Measurements from ENCODE around the gene ABCA5. TPM values are rescaled to one million over a fixed set of nuclear protein-coding genes. Genes with fewer than 3 reads are reported as not detected.

The ABCA5 gene
- total and polyA plus RNA-seq, 9 donors, result 8.3 to 34.1 (median 23.7) TPM

GRCh38 chr17:69320210-69320907, 6.6 kb downstream of the ABCA5 start:
- no peak overlapping the region for H3K27ac ChIP-seq
- H3K27me3 ChIP-seq, result no peaks in the 10 kb centered on the region
- DNase-seq, result no peak
- TF ChIP-seq POLR2A (IDR thresholded peaks at IDR 0.05), result no peak
- no peak for TF ChIP-seq CTCF (IDR thresholded peaks at IDR 0.05)
- TF ChIP-seq EP300 (IDR thresholded peaks at IDR 0.05), result no peak
- no peak overlapping the region for H3K4me3 ChIP-seq
- WGBS, 3 donors, result 63 to 71% (median 67%) methylated on average over 5 of the region's 5 CpGs
- intact Hi-C loops (cut with DNase I), result no loop called here
- no peaks in the 10 kb centered on the region for H3K4me1 ChIP-seq (ENCODE audit: insufficient read depth)
- no peaks in the 10 kb centered on the region for H3K36me3 ChIP-seq
- no peaks in the 10 kb centered on the region for H3K9me3 ChIP-seq

- H3K27ac ChIP-seq, result no peak overlapping the region
- H3K4me1 ChIP-seq (ENCODE audit: insufficient read depth), result no peaks in the 10 kb centered on the region
- H3K4me3 ChIP-seq, result no peak overlapping the region
- no peak for DNase-seq
- 35 to 63% (median 51%) methylated on average over 1 of the region's 1 CpG for WGBS, 3 donors
- H3K36me3 ChIP-seq, result no peaks in the 10 kb centered on the region
- no peaks in the 10 kb centered on the region for H3K27me3 ChIP-seq
- TF ChIP-seq POLR2A (IDR thresholded peaks at IDR 0.05), result no peak
- TF ChIP-seq EP300 (IDR thresholded peaks at IDR 0.05), result no peak
- TF ChIP-seq CTCF (IDR thresholded peaks at IDR 0.05), result no peak
- intact Hi-C loops (cut with DNase I), result no loop called here
- H3K9me3 ChIP-seq, result no peaks in the 10 kb centered on the region
Observed at GRCh38 chr17:69317625-69318024, 9.3 kb downstream of the ABCA5 start.

- Histone ChIP-seq H3K27me3 (no peaks in the 10 kb centered on the region), H3K4me1 (ENCODE audit: insufficient read depth) (no peaks in the 10 kb centered on the region), H3K36me3 (no peaks in the 10 kb centered on the region), H3K4me3 (no peak overlapping the region), H3K27ac (no peak overlapping the region), H3K9me3 (no peaks in the 10 kb centered on the region)
- intact Hi-C loops (cut with DNase I), result no loop called here
- no peak for TF ChIP-seq EP300 (IDR thresholded peaks at IDR 0.05)
- TF ChIP-seq POLR2A (IDR thresholded peaks at IDR 0.05), result no peak
- no peak for DNase-seq
- WGBS, 3 donors, result 42 to 63% (median 47%) methylated on average over 6 of the region's 6 CpGs
Observed at GRCh38 chr17:69314246-69315065, 12.5 kb downstream of the ABCA5 start.

GRCh38 chr17:69305177-69305576, 21.8 kb downstream of the ABCA5 start:
- DNase-seq, result no peak
- H3K27me3 ChIP-seq, result no peaks in the 10 kb centered on the region
- H3K36me3 ChIP-seq, result no peaks in the 10 kb centered on the region
- H3K4me1 ChIP-seq (ENCODE audit: insufficient read depth), result no peaks in the 10 kb centered on the region
- intact Hi-C loops (cut with DNase I), result no loop called here
- H3K4me3 ChIP-seq, result no peak overlapping the region
- TF ChIP-seq CTCF (IDR thresholded peaks at IDR 0.05), result no peak
- TF ChIP-seq POLR2A (IDR thresholded peaks at IDR 0.05), result no peak
- no peak for TF ChIP-seq EP300 (IDR thresholded peaks at IDR 0.05)
- H3K27ac ChIP-seq, result no peak overlapping the region
- no peaks in the 10 kb centered on the region for H3K9me3 ChIP-seq
- WGBS, 3 donors, result 95 to 98% (median 98%) methylated on average over 2 of the region's 2 CpGs

- Histone ChIP-seq H3K36me3 (no peaks in the 10 kb centered on the region), H3K4me3 (no peak overlapping the region), H3K27me3 (no peaks in the 10 kb centered on the region), H3K27ac (no peak overlapping the region), H3K4me1 (ENCODE audit: insufficient read depth) (no peaks in the 10 kb centered on the region), H3K9me3 (no peaks in the 10 kb centered on the region)
- no peak for DNase-seq
- 85 to 94% (median 89%) methylated on average over 1 of the region's 1 CpG for WGBS, 3 donors
- intact Hi-C loops (cut with DNase I), result no loop called here
- TF ChIP-seq POLR2A (IDR thresholded peaks at IDR 0.05) (no peak), CTCF (IDR thresholded peaks at IDR 0.05) (no peak), EP300 (IDR thresholded peaks at IDR 0.05) (no peak)
Observed at GRCh38 chr17:69302682-69303081, 24.3 kb downstream of the ABCA5 start.
